ENCODE results near the gene CCNO. TPM values are rescaled to one million over a fixed set of nuclear protein-coding genes. Genes with fewer than 3 reads are reported as not detected.

The CCNO gene
- total and polyA plus RNA-seq, 2 of the 8 experiments (the other 6 are each of a cell fraction or from before 2014, with no cell fraction given) = 0.14 to 0.41 TPM

DNA sequence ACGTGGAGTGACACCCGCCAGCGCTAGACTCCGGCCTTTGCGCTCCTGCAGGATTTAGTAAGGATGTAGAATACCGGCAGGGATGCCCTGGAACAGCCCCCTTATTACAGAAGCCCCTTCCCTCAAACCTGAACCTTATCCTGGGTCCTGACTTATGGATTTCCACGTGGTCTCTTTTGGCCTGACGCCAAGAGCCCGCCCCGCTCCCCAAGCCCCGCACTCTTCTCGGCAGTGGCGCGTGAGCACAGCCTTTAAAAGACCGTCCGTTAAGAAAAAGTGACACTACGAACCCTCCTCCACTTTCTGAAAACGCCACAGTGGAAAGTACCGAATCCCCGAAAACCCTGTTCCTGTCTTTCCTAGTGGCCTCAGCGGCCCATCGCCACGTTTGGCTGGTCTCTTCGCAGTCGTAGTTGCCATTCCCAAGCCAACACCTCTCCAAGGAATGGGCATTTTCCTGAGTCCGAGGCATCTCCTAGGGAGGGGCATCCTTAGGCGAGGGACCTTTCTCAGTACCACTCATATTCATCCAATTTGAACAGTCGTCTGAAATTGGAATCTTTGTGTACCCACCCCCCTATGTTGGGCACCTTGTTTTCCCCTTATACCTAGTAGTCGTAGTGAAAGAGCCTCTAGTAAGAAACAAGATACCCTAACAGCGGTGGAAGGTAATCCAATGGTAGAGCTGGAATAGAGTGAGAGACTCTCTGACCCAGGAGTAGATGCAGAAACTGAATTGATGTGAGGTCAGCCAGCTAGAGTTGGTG, 5.6 kb downstream of the CCNO start (continued):
- TF ChIP-seq, protein P1, sequence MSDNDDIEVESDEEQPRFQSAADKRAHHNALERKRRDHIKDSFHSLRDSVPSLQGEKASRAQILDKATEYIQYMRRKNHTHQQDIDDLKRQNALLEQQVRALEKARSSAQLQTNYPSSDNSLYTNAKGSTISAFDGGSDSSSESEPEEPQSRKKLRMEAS (IDR thresholded peaks at IDR 0.05) = no peak
- no peak for TF ChIP-seq TAF7 (optimal IDR thresholded peaks at IDR 0.05; ENCODE audit: borderline replicate concordance, low read depth, low read length)
- TF ChIP-seq POU5F1 (IDR thresholded peaks at IDR 0.05; ENCODE audit: low read depth, low read length) = no peak
- peak; percentile 56 for TF ChIP-seq RNF2 (IDR thresholded peaks at IDR 0.05; ENCODE audit: borderline replicate concordance, low read depth, low read length, missing control alignments, poor library complexity, severe bottlenecking)
- TF ChIP-seq JUN (IDR thresholded peaks at IDR 0.05; ENCODE audit: low read depth, low read length) = no peak
- peak; percentile 97 for TF ChIP-seq SUZ12 (IDR thresholded peaks at IDR 0.05; ENCODE audit: low read length)
- no peak for TF ChIP-seq KDM4A (IDR thresholded peaks at IDR 0.05; ENCODE audit: low read depth, low read length, severe bottlenecking)
- TF ChIP-seq, protein P2, sequence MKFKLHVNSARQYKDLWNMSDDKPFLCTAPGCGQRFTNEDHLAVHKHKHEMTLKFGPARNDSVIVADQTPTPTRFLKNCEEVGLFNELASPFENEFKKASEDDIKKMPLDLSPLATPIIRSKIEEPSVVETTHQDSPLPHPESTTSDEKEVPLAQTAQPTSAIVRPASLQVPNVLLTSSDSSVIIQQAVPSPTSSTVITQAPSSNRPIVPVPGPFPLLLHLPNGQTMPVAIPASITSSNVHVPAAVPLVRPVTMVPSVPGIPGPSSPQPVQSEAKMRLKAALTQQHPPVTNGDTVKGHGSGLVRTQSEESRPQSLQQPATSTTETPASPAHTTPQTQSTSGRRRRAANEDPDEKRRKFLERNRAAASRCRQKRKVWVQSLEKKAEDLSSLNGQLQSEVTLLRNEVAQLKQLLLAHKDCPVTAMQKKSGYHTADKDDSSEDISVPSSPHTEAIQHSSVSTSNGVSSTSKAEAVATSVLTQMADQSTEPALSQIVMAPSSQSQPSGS (IDR thresholded peaks at IDR 0.05; ENCODE audit: low read length) = no peak
- TF ChIP-seq ASH2L (IDR thresholded peaks at IDR 0.05; ENCODE audit: low read length) = peak; percentile 2
- no peak for TF ChIP-seq KDM1A (IDR thresholded peaks at IDR 0.05; ENCODE audit: borderline replicate concordance, low read length)
